ENCODE results near the gene LOXHD1.

The LOXHD1 gene, protein sequence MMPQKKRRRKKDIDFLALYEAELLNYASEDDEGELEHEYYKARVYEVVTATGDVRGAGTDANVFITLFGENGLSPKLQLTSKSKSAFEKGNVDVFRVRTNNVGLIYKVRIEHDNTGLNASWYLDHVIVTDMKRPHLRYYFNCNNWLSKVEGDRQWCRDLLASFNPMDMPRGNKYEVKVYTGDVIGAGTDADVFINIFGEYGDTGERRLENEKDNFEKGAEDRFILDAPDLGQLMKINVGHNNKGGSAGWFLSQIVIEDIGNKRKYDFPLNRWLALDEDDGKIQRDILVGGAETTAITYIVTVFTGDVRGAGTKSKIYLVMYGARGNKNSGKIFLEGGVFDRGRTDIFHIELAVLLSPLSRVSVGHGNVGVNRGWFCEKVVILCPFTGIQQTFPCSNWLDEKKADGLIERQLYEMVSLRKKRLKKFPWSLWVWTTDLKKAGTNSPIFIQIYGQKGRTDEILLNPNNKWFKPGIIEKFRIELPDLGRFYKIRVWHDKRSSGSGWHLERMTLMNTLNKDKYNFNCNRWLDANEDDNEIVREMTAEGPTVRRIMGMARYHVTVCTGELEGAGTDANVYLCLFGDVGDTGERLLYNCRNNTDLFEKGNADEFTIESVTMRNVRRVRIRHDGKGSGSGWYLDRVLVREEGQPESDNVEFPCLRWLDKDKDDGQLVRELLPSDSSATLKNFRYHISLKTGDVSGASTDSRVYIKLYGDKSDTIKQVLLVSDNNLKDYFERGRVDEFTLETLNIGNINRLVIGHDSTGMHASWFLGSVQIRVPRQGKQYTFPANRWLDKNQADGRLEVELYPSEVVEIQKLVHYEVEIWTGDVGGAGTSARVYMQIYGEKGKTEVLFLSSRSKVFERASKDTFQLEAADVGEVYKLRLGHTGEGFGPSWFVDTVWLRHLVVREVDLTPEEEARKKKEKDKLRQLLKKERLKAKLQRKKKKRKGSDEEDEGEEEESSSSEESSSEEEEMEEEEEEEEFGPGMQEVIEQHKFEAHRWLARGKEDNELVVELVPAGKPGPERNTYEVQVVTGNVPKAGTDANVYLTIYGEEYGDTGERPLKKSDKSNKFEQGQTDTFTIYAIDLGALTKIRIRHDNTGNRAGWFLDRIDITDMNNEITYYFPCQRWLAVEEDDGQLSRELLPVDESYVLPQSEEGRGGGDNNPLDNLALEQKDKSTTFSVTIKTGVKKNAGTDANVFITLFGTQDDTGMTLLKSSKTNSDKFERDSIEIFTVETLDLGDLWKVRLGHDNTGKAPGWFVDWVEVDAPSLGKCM (N-terminal part only)

DNA sequence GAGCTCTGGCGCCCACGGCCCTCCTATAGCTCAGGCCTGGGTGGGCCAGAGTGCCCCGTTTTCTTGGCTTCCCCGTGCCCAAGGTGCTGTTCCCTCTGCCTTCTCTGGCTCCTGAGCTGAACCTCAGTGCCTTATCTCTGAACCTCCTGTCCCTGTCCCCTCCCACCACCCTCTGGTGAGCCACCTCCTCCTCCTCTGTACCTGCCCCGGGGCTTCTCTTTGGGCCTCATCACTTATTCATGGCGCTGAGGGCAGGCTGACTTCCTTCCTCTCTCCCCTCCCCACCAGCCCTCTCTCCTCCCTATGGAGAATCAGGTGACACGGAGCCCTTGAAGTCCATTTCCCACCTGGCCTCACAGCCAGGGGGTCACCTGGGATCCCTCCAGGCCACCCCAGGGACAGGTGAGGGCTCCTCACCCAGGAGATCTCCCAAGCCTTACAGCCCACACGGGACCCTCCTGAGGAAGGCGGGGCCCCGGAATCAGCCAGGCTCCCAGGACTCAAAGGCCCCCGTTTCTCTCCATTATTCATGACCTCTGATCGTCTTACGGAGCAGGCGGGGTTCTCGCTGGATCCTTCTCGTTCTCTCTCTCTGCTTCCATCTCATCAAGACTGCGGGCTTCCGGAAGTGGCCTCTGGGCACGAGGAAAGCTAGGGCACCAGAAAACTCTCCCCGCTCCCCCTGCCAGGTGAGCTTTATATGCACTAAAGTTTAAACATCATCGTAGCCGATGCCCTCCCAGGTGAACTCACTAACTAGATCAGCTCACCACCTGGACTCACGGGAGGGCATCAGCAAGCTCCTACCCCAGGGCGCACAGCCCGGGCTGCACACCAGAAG lies at the start of gene LOXHD1:
Gene LOXHD1, minus strand, starts transcription at position 106 of the 841 bp plus-strand sequence. CDS start 187 bp downstream, outside the sequence.
- DNase-seq (ENCODE audit: low read depth) = no peak

DNA sequence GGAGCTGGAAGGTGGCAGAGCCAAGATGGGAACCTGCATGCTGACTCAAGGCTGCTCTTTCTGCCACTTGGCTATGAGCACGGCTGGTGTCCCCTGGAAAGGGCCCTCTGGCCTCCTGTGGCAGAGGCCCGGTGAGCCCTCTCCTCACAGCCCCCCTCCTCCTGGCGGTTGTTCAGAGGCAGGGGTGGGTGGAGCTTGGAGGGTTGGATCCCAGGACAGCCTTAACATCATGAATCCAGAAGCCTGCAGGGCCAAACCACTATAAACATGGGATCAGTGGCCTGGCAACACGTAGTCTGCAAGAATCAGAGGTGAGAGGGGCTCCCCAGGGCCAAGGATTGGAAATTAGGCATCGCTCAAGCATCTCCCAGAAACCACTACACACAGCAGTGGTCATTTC lies 48.5 kb upstream of the LOXHD1 start:
- no peak for DNase-seq (ENCODE audit: low read depth)

DNA sequence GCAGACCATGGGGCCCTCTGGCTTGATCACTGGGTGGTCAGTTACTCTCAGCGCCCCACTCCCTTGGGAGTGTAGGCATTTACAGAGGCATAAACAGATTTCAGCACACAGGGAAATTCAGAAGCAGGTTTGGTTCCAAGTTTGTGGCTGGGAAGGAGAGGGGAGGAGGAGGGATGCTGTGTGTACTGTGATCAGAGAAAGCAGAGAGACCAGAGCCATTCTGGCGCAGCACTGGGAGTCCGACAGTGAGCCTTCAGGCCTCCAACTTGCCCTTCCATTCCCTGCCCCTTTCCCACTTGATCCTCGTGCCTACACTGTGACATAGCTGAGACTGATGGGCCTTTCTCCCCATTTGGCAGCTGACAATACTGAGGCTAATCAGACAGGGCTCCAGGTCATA lies 47.8 kb upstream of the LOXHD1 start:
- DNase-seq (ENCODE audit: low read depth) = no peak

DNA sequence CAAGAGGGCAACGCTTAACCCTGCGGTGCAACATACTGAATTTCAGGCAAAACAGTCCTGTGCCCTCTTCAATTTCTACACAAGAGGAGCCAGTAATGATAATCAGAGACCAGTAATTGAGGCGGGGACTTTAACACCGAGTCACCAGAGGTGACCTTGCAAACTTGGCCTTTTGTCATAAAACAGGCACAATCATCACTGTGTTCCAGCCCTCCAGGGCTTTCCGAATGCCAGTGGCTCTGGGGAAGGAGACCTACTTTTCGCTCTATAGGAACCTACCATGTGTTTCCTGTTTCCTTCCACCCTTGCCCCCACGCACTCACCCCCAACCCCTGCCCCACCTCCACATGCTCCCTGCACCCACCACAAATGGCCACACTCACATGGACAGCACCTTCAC lies 47.2 kb upstream of the LOXHD1 start:
- DNase-seq (ENCODE audit: low read depth) = no peak

DNA sequence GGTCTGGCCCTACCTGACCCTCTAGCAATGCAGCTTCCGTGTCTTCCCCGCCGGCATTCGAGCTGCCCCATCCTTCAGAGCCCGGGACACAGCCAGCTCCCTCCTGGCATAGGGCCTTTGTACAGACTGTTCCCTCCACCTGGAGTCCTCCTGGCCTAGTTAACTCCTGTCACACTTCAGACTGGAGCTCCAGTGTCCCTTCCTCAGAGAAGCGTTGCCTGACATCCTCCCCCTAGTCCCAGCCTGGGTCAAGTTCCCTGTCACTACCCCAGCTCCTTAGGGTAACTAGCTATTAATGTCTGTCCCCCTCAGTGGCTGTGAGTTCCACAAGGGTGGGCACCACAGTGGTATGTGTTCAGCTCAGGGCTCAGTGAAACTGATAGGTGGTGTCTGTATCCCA lies 45.5 kb upstream of the LOXHD1 start:
- DNase-seq (ENCODE audit: low read depth) = no peak

DNA sequence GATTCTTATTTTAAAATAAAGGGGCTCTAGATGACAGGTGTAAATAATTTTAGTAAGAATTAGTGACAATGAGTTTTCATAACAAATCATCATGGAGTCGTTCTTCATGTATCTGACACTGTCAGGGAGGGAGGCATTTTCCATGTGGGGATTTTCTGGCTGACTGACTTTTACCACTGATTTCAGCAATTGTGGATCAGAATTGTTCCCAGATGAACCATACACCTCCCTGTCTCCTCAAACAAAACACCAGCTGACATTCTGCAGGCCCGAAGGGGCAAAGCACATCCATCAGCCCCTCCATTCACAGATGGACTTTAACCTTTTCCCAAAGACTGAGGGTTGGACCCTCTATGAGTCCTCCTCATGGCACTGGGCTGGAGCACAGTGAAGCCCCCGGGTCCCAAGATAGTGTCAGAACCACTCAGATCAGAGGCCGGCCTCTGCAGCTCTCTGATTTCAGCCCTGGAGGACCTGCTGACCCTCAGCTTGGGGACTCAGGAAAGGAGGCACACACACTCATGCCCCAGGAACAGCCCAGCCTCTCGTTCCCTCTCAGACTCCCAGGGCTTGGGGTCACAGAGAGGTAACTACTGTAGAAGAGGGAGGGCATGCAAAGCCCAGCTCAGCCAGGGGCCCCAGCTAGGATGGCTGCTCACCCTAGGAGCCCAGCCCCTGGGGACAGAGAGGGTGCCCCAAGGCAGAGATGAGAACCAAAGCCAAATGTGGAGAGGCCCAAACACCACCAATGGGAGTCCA lies 43.2 kb upstream of the LOXHD1 start:
- no peak for DNase-seq (ENCODE audit: low read depth)

DNA sequence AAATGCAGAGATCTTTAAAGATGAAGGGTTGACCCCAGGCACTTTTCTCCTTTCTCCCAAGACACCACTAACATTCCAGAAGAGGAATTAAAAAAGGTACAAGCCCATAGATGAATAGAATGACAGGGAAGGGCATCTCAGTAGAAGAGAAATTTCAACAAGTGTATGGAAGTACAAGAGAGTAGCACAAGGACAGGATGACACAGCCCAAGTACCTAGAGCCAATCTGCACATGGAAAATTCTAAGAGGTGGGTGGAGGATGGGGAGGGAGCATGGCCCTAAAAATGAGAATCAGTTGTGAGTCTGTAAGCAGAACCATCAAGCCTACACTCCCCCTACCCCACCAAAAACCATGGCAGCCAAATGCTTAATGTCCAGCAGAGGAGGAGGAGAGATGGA lies 39.7 kb upstream of the LOXHD1 start:
- DNase-seq (ENCODE audit: low read depth) = no peak

DNA sequence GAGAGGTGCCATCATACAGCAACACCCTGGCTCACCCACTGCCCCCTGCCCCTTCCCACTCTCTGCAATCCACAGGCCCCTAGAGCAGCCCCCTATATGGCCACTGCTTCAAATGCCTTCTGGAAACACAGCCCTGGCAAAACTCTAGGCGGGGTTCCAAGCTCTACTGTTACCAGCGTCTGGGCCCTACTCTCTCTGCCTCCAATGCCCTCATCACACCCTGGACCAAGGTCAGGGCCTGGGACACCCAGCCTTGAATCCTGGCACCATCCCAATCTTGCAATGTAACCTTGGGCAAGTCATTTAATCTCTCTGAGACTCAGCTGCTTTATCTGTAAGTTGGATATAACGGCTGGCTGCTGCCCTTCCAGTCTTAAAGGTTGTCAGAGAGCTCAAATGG lies 39.2 kb upstream of the LOXHD1 start:
- no peak for DNase-seq (ENCODE audit: low read depth)

DNA sequence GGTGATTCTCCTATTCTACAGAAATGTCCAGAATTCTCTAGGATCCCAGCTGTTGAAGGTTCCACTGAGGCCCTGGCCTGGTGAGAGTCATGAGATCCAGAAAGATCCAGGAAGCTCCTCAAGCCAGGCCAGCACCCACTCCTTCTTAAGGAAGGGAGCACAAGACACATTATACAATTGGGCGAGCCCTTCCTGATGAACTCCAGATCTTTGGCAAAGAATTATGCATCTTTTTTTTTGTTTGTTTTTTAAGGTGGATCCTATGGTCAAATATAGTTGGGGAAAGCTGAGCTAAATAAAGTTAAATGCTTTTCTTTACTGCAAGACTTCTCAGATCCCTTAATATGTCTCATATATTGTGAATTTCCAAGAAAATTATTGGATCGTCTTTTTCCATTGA lies 37.0 kb upstream of the LOXHD1 start:
- DNase-seq (ENCODE audit: low read depth) = no peak

DNA sequence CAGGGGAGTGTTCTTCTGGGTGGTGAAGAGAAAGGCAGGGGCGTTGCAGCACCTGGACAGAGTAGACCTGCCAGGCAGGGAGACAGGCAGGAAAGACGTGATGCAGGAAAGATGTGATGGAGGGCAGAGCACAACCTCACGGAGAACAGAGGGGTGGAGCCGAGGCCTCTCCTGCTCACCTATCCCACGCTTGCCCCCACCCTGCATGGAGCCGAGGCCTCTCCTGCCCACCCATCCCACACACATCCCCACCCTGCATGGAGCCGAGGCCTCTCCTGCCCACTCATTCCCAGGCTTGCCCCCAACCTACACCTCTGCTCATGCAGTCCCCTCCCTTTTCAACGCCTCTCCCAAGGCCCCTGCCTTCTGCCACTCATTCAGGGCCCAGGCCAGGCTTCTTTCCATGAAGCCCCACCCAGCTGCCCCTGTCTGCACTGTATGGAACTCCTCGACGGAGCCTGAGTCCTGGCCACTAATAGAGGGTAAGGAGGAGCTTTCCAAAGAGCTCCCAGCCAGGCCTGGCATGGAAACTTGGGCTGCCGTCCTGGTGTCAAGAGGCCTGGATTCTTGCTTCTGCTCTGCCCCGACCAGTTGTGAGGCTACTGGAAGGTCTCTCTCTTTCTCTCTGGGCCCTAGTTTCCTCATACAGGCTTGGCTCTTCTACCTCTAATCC lies 32.0 kb upstream of the LOXHD1 start:
- no peak for DNase-seq (ENCODE audit: low read depth)

DNA sequence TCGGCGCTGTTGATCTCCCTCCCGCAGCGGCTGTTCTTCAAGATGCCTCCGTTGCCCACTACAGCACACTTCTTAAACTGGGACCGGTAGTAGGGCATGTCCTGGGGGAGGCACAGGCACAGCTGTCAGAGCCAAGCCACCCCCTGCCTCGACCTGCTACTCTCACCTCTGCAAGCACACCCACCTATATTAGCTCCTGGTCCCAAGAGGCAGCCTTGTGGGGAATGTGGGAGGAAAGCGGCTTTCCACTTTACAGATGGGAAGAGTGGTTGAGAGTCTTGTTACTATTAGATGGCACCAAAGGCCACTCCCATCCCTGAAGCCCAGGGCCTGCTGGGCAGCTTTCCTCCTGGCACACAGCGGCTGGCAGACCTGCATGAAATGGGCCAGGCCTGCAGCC lies 29.2 kb upstream of the LOXHD1 start:
- no peak for DNase-seq (ENCODE audit: low read depth)

DNA sequence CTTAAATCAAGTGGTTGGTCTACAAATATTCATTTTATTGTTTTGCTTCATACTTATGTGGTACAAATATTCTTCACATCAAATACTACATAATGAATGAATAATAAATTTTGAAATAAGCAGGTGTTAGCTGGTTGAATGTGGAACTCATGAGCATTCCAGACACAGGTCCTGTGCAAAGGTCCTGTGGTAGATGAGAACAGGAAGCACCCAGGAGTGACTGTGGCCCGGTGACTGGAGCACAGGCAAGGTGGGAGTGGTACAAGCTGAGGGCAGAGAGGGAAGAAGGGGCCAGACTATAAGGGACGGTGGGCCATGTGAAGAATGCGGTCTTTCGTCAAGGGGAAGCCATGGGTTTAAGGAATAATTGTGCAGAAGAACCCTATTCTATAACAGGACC lies 26.2 kb upstream of the LOXHD1 start:
- DNase-seq (ENCODE audit: low read depth) = no peak

DNA sequence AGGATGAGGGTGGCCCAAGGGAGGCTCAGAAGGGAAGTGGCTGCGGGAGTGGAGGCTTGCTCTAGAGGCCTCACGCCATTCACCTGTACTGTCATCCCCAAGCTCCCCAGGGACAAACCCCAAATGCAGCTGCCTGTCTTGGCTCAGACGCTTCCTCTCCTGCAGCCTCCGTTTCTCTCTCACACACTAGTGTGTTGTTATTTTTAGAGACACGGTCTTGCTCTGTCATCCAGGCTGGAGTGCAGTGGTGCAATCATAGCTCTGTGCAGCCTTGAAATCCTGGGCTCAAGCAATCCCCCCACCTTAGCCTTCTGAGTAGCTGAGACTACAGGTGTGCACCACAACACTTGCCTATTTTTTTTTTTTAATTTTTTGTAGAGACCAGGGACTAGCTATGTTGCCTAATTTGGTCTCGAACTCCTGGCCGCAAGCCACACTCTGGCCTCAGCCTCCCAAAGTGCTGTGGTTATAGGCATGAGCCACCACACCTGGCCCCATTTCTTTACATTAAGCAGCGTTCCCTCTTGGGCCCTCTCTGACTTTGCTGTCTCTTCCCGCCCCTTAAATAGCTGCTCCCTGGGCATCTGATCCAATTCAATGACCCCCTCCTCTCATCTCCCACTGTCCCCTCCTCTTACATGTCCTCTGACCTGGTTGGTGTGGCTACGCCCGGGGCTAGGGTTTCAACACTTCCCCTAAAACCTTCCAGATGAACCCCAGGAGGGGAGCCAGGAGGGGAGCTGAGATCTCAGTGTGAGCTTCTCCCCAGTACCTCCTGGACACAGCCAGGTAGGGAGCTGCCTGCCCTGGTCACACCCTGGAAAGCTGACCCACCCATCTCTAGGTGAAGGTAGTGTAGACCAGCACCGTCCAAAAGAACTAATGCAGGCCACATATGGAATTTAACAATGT lies 24.0 kb upstream of the LOXHD1 start:
- no peak for DNase-seq (ENCODE audit: low read depth)

DNA sequence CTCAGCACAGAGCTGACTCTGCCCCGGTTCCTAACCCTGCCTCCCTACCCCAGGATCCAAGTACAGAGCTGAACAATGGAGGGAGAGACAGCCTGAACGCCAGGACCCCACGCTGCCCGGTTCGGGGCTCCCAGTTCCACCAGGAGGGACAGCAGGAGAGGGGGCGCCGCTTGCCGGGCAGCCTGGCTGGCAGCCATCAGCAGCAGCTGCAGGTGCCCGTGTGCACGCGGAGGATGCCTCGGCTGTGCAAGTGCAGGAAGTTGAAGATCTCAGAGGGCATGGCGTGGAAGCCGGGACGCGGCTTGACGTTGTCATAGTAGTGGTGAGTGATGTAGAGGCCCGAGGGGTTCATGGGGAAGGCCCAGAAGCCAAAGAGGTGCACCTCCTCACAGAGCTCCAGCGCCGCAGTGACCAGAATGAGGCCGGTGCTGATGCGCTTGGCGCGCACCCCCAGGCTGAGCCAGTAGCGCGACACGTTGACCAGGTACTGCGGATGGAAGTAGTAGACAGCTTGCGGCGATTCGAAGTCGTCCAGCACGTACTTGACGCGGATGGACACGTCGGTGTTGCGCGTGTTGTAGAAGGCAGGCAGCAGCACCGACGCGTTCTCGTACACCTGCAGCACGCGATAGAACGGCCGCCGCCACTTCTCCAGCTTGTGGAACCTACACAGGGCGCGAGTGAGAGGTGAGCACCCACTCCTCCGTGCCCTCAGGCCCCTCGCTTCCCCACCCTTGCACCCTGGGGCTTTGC lies 23.0 kb upstream of the LOXHD1 start:
- no peak for DNase-seq (ENCODE audit: low read depth)

DNA sequence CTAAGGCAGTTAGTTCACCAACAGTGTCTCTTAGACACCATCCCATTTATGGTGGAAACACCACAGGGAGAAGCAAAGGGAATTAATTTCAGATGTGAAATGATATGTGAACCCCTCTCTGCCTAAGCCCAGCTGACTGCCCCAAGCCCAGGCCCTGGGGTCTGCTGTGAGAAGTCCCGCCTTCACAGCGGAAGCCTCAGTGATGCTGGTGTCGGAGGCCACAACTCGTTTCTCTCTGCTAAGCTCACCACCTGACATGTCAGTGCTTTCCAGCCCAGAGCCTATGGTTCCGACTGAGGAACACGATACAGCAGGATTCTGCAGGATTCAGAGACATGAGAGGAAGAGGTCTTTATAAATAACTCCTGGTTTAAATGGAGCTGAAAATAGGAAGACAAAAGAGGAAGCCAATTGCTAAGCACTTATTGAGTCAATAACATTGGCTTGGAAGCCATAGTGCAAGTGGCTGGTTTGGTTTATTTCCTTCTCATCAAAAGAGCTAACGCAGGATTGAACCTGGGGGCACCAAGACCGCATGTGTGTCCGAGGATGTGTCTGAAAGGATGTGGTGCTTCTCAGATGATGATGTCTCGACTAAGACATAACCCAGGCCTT lies 21.9 kb upstream of the LOXHD1 start:
- no peak for DNase-seq (ENCODE audit: low read depth)

DNA sequence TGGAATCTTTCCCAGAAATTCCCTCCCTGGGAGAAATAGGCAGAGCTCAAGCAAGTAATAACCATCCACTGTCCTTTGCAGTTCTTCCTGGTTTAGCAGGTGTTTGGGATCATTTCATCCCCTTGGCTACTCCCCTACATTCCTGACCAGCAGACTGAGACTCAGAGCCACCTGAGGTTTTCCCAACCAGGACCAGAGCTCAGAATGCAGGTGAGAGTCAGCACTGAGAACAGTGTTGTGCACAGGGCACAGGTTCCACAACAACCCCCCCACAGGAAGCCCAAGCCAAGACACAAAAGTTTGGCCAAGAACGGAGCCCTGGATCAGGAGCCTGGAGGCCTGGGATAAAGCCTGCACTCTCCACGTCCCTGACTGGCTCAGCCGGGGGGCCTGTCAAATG lies 21.0 kb upstream of the LOXHD1 start:
- no peak for DNase-seq (ENCODE audit: low read depth)

DNA sequence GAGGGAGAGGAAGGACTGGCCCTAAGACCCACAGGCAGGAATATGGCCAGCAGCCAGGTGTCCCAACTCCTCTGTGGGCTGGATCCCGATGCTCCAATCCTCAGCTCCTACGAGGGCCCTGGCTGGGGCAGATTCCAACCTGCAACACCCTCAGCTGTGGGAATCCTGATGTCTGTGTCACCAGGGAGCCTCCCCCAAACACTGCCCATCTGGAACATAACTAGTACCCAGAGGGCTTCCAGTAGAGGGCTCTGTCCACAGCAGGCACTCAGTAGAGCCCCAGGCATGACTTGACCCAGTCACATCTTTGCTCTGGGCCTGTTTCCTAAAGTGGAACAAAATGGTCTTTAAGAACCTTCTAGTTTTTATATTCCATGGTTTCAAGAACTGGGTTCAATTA lies 20.6 kb upstream of the LOXHD1 start:
- no peak for DNase-seq (ENCODE audit: low read depth)
